Pancreas (tissue), 10 donors: ENCODE results near the gene TRNT1. TPM values are rescaled to one million over a fixed set of nuclear protein-coding genes. Genes with fewer than 3 reads are reported as not detected.

Experiments
- ATAC-seq, 4 donors: fragments of 200-7000 bp; cut with Tn5 transposase; one replicate each; pipeline versions ENCODE4 v1.8.0 to v1.9.1; 2020; ENCODE audit warnings: mild to moderate bottlenecking in 4 of 4, moderate library complexity in 4 of 4
- DNase-seq, 6 donors: peaks; one replicate each; pipeline ENCODE4 v3.0.0-alpha.2; 2020
- FAIRE-seq: peaks from 2 replicates; lab custom pipeline; 2012; peaks lifted over from hg19 to GRCh38; lab: Jason Lieb, UNC
- H3K27ac ChIP-seq, 4 donors: fragments of 200-600 bp; sonication (generic); 1 replicate in 3 of 4; 2 replicates in 1 of 4; pipeline versions ENCODE4 v1.5.0 to v1.8.0; 2020
- H3K27me3 ChIP-seq, 4 donors: fragments of 200-600 bp; one replicate each; pipeline ENCODE4 v1.8.0; 2021
- H3K36me3 ChIP-seq, 3 donors: fragments of 200-600 bp; sonication (generic) in 1 of 3; one replicate each; pipeline versions ENCODE4 v1.5.0 to v1.8.0; 2020 to 2021
- H3K4me1 ChIP-seq, 3 donors: fragments of 200-600 bp; one replicate each; pipeline ENCODE4 v1.8.0; 2021
- H3K4me3 ChIP-seq, 4 donors: fragments of 200-600 bp; sonication (generic) in 2 of 4; one replicate each; pipeline versions ENCODE4 v1.5.0 to v1.8.0; 2020 to 2021
- H3K9me3 ChIP-seq, 4 donors: fragments of 200-600 bp; one replicate each; pipeline ENCODE4 v1.8.0; 2021
- CTCF ChIP-seq, 4 donors: fragments of 200-600 bp; sonication (generic) in 3 of 4; IDR thresholded peaks; one replicate each; pipeline versions ENCODE4 v1.5.0 to v1.8.0; 2021; ENCODE audit warnings: antibody characterized with exemption in 4 of 4
- WGBS, 2 donors: extraction: QIAGEN DNeasy Blood & Tissue Kit; methylation state at CpG; one replicate each; pipeline ENCODE4 v1.1.7; 2013; 5-methylcytosine and 5-hydroxymethylcytosine counted together
- intact Hi-C, 3 donors: fragments of 100-400 bp; cut with DNase I; formaldehyde crosslinking; loops; one replicate each; pipeline versions ENCODE4 v1.11.1 to v1.14.2; 2022
- polyA plus RNA-seq, 2 donors: library from polyadenylated mRNA; stranded (reverse); fragments of 200-250 nt; gene quantifications; one replicate each; pipeline ENCODE4 v1.2.3, GENCODE V29; 2013
- total RNA-seq, 6 donors: library from RNA; stranded (reverse); fragmentation: NEBNext Ultra II Directional in 4 of 6; extraction: Animal tissue kit (Norgen Biotek cat#: 25700) in 4 of 6; gene quantifications; one replicate each; pipeline versions ENCODE4 v1.2.1 to v1.2.4, GENCODE V29; 2021 to 2023
- donor health status: healthy with polysubstance abuse.
- donor health status: DM: no; HTN: no; CAD: no; lungs with moderate emphysema.
- donor health status: DM: no; HTN: no; CAD: no.
- donor health status: control.
- donor health status: control.
- donor health status: Bipolar disorder and iron deficiency.
- donor health status: DM: yes; HTN: yes; CAD: no.
- donor health status: DM: no; HTN: no; CAD: no.
- donor health status: DM: no; HTN: no; CAD: no.
- donor health status: DM: yes; HTN: yes; CAD: no.

Gene TRNT1
- total and polyA plus RNA-seq, 8 donors: 7.6 to 11.5 (median 8.4) TPM

GRCh38 chr3:3154879-3155610 is 28.3 kb downstream of the TRNT1 start:
- FAIRE-seq: no peak
- Histone ChIP-seq H3K27ac (no peak overlapping the region), H3K9me3 (no peaks in the 10 kb centered on the region), H3K4me3 (no peak overlapping the region), H3K4me1 (no peaks in the 10 kb centered on the region), H3K36me3 (peaks cover 0 to 78% (median 5%) of the 10 kb centered on the region in 3 donors), H3K27me3 (no peaks in the 10 kb centered on the region)
- no peak for DNase-seq
- intact Hi-C loops: no loop called here
- TF ChIP-seq CTCF (IDR thresholded peaks at IDR 0.05): no peak
- WGBS, 2 donors: 92 to 96% methylated on average over 5 of the region's 5 CpGs
- no peak for ATAC-seq

DNA sequence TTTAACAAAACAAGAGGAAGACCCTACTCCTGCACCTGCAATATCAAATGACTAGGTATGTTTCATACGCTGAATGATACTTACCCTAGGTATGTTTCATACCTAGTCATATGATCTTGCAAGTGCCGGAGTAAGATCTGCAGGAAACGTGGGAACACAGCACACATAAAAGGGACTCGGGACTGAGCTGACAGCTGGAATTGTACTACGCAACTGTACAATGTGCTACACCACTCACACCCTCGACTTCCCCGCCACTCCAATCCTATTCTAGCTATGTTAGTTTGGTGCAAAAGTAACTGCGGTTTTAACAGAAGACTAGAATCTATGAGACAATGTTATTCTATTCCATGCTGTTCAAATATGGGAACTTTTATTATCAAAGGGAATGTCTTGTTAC is 30.7 kb downstream of the TRNT1 start:
- no peaks in the 10 kb centered on the region for H3K9me3 ChIP-seq
- no peak overlapping the region for H3K4me3 ChIP-seq
- peaks cover 0 to 79% (median 5%) of the 10 kb centered on the region in 3 donors for H3K36me3 ChIP-seq
- FAIRE-seq (no peak), ATAC-seq (no peak), DNase-seq (no peak)
- 93 to 95% methylated on average over 8 of the region's 8 CpGs for WGBS, 2 donors
- no peaks in the 10 kb centered on the region for H3K27me3 ChIP-seq
- H3K27ac ChIP-seq: no peak overlapping the region
- intact Hi-C loops: no loop called here
- TF ChIP-seq CTCF (IDR thresholded peaks at IDR 0.05): no peak
- no peaks in the 10 kb centered on the region for H3K4me1 ChIP-seq

- Histone ChIP-seq H3K27ac (no peak overlapping the region), H3K36me3 (peaks cover 0 to 73% (median 6%) of the 10 kb centered on the region in 3 donors), H3K9me3 (no peaks in the 10 kb centered on the region), H3K4me1 (no peaks in the 10 kb centered on the region), H3K4me3 (no peak overlapping the region), H3K27me3 (no peaks in the 10 kb centered on the region)
- intact Hi-C loops: no loop called here
- FAIRE-seq: no peak
- no peak for ATAC-seq
- 61 to 66% methylated on average over 2 of the region's 2 CpGs for WGBS, 2 donors
- no peak for DNase-seq
- no peak for TF ChIP-seq CTCF (IDR thresholded peaks at IDR 0.05)
These were observed 34.1 kb downstream of the TRNT1 start for GRCh38 chr3:3160826-3161225.

DNA sequence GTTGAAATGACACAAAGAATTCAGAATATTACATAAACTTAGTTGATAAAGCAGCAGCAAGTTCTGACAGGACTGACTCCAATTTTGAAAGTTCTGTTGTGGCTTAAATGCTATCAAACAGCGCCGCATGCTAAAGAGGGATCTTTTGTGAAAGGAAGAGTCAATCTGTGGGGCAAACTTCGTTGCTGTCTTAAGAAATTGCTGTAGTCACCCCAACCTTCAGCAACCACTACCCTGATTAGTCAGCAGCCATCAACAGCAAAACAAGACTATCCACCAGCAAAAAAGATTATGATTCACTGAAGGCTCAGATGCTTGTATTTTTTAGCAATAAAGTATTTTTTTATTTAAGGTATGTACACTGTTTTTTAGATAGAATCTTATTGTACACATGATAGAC is 38.5 kb downstream of the TRNT1 start:
- Histone ChIP-seq H3K4me1 (no peaks in the 10 kb centered on the region), H3K36me3 (peaks cover 0 to 66% (median 13%) of the 10 kb centered on the region in 3 donors), H3K27ac (no peak overlapping the region), H3K4me3 (no peak overlapping the region), H3K9me3 (no peaks in the 10 kb centered on the region), H3K27me3 (no peaks in the 10 kb centered on the region)
- TF ChIP-seq CTCF (IDR thresholded peaks at IDR 0.05): no peak
- FAIRE-seq (no peak), ATAC-seq (no peak), DNase-seq (no peak)
- intact Hi-C loops: no loop called here
- 67% methylated on average over 3 of the region's 3 CpGs for WGBS, 2 donors

GRCh38 chr3:3165650-3166049 is 38.9 kb downstream of the TRNT1 start:
- Histone ChIP-seq H3K4me3 (no peak overlapping the region), H3K27me3 (no peaks in the 10 kb centered on the region), H3K4me1 (no peaks in the 10 kb centered on the region), H3K36me3 (peaks cover 0 to 70% (median 13%) of the 10 kb centered on the region in 3 donors), H3K9me3 (no peaks in the 10 kb centered on the region), H3K27ac (no peak overlapping the region)
- TF ChIP-seq CTCF (IDR thresholded peaks at IDR 0.05): no peak
- WGBS, 2 donors: 94 to 95% methylated on average over 3 of the region's 3 CpGs
- FAIRE-seq: no peak
- no peak for ATAC-seq
- no peak for DNase-seq
- intact Hi-C loops: no loop called here
